HepG2 (cell line): ENCODE results near the gene CLASP2. TPM values are rescaled to one million over a fixed set of nuclear protein-coding genes. Genes with fewer than 3 reads are reported as not detected.

Experiments
- ATAC-seq: fragments of 200-7000 bp; cut with Tn5 transposase; 3 replicates; pipeline ENCODE4 v1.9.1; 2020; ENCODE audit warnings: mild to moderate bottlenecking, moderate library complexity
- BruUV-seq: library from RNA; stranded (reverse); fragments of 400-500 nt; replicated peaks from 2 replicates; lab custom pipeline; 2021; lab: Mats Ljungman, UMichigan
- CTCF ChIA-PET: fragments of 300-600 bp; formaldehyde crosslinking; extraction: SDS; loops from one replicate; lab custom pipeline; 2021; ENCODE audit warnings: low total read pairs, inconsistent platforms, low intra/inter-chr PET ratio; lab: Yijun Ruan, JAX
- POLR2A ChIA-PET: fragments of 350-600 bp; sonication (Branson Sonifier 250); formaldehyde crosslinking; loops from one replicate; lab custom pipeline; 2020; ENCODE audit warnings: antibody characterized with exemption, inconsistent platforms; lab: Yijun Ruan, JAX
- DNase-seq: peaks from one replicate; pipeline ENCODE4 v3.0.0-alpha.2; 2015; ENCODE audit warnings: low spot score
- FAIRE-seq: peaks from 3 replicates; lab custom pipeline; 2011; peaks lifted over from hg19 to GRCh38; lab: Jason Lieb, UNC
- H2AFZ ChIP-seq: one replicate; pipeline ENCODE4 v1.6.1; 2011; ENCODE audit warnings: low read length, inconsistent platforms
- H3K27ac ChIP-seq: fragments of 300-600 bp; 3 replicates; pipeline ENCODE4 v1.8.0; 2011; ENCODE audit warnings: mixed run types, mild to moderate bottlenecking, mixed read lengths, low read length, inconsistent platforms; ENCODE audit not compliant: insufficient read depth; ENCODE audit errors: extremely low read length
- H3K27me3 ChIP-seq, 2 experiments: fragments of 200-600 bp in 1 of 2; 2 replicates in 1 of 2; 3 replicates in 1 of 2; pipeline versions ENCODE4 v1.6.0 to v1.8.0; 2011; ENCODE audit warnings: low read length in 2 of 2, mild to moderate bottlenecking in 2 of 2, moderate library complexity in 2 of 2, inconsistent platforms in 1 of 2; ENCODE audit not compliant: insufficient read depth in 2 of 2, control insufficient read depth in 1 of 2
- H3K36me3 ChIP-seq, 2 experiments: fragments of 200-600 bp in 1 of 2; replicated peaks in 1 of 2; 2 replicates in 1 of 2; 3 replicates in 1 of 2; pipeline versions ENCODE4 v1.5.1 to v1.8.0; 2011; ENCODE audit warnings: low read length in 2 of 2, inconsistent platforms in 1 of 2; ENCODE audit not compliant: insufficient read depth in 2 of 2, control insufficient read depth in 1 of 2
- H3K4me1 ChIP-seq: 2 replicates; pipeline ENCODE4 v1.5.1; 2012; ENCODE audit warnings: low read length, inconsistent platforms; ENCODE audit not compliant: insufficient read depth
- H3K4me2 ChIP-seq: 2 replicates; pipeline ENCODE4 v1.6.0; 2011; ENCODE audit warnings: low read depth, low read length, inconsistent platforms
- H3K4me3 ChIP-seq, 3 experiments: fragments of 200-600 bp in 1 of 3; sonication (generic), shearing (Covaris generic) in 1 of 3; replicated peaks in 1 of 3; 2 replicates each; pipeline ENCODE4 v1.5.1; 2011 to 2016; ENCODE audit warnings: low read length in 3 of 3, inconsistent platforms in 2 of 3, low read depth in 2 of 3, mild to moderate bottlenecking in 2 of 3, control low read depth in 1 of 3, mixed read lengths in 1 of 3; ENCODE audit not compliant: insufficient read depth in 1 of 3
- H3K79me2 ChIP-seq: one replicate; pipeline ENCODE4 v1.6.1; 2011; ENCODE audit warnings: low read length, inconsistent platforms; ENCODE audit not compliant: insufficient read depth
- H3K9ac ChIP-seq: 2 replicates; pipeline ENCODE4 v1.6.0; 2011; ENCODE audit warnings: mild to moderate bottlenecking, low read depth, low read length, inconsistent platforms; ENCODE audit not compliant: insufficient read depth
- H3K9me3 ChIP-seq: 2 replicates; pipeline ENCODE4 v1.5.1; 2012; ENCODE audit warnings: mild to moderate bottlenecking, low read length
- H4K20me1 ChIP-seq: 2 replicates; pipeline ENCODE4 v1.6.0; 2011; ENCODE audit warnings: inconsistent platforms, mild to moderate bottlenecking, low read length, moderate library complexity; ENCODE audit not compliant: insufficient read depth
- NCOR1 ChIP-seq: fragments of 200-600 bp; sonication (generic); IDR thresholded peaks from 2 replicates; pipeline ENCODE4 v1.7.0; 2017; ENCODE audit warnings: antibody characterized with exemption, low read length, borderline replicate concordance
- NFYB ChIP-seq: sonication (generic); formaldehyde crosslinking; IDR thresholded peaks from 2 replicates; pipeline ENCODE4 v1.4.0; 2020; ENCODE audit warnings: missing genetic modification reagents
- NR2F1 ChIP-seq, 2 experiments: fragments of 450-650 bp in 1 of 2; formaldehyde crosslinking in 1 of 2; IDR thresholded peaks; 2 replicates each; pipeline versions ENCODE4 v1.5.0 to v1.6.1; 2016 to 2020; ENCODE audit warnings: mild to moderate bottlenecking in 1 of 2, missing compliant biosample characterization in 1 of 2, missing genetic modification reagents in 1 of 2, moderate library complexity in 1 of 2
- SAP130 ChIP-seq: IDR thresholded peaks from 2 replicates; pipeline ENCODE4 v1.6.1; 2016; ENCODE audit warnings: low read depth
- SOX13 ChIP-seq, 3 experiments: fragments of 450-650 bp in 1 of 3; sonication (generic) in 1 of 3; formaldehyde crosslinking in 1 of 3; IDR thresholded peaks in 2 of 3; conservative IDR thresholded peaks in 1 of 3; 2 replicates each; pipeline versions ENCODE4 v1.5.0 to v1.6.1; 2016 to 2020; ENCODE audit warnings: antibody characterized with exemption in 1 of 3, mild to moderate bottlenecking in 1 of 3, missing compliant biosample characterization in 1 of 3, missing genetic modification reagents in 1 of 3, moderate library complexity in 1 of 3
- ZNF646 ChIP-seq: sonication (generic); formaldehyde crosslinking; IDR thresholded peaks from 2 replicates; pipeline ENCODE4 v1.9.0; 2021; ENCODE audit warnings: mild to moderate bottlenecking, missing genetic modification reagents
- ZNF720 ChIP-seq: sonication (generic); formaldehyde crosslinking; IDR thresholded peaks from 2 replicates; pipeline ENCODE4 v1.4.0; 2020; ENCODE audit warnings: missing genetic modification reagents
- WGBS: methylation state at CpG from one replicate; pipeline ENCODE4 v1.1.6; 2017; ENCODE audit warnings: low lambda C conversion rate; 5-methylcytosine and 5-hydroxymethylcytosine counted together
- in situ Hi-C: cut with HindIII; loops from 2 replicates; pipeline ENCODE4 v1.10.0; 2017; ENCODE audit warnings: low pct_unique_long_range_greater_than_20kb; ENCODE audit not compliant: extremely low pct_ligation_motif_present
- intact Hi-C: fragments of 100-400 bp; cut with micrococcal nuclease; formaldehyde crosslinking; loops from one replicate; pipeline ENCODE4 v1.10.0; 2022; ENCODE audit not compliant: unreplicated experiment
- polyA plus RNA-seq, 8 experiments: library from polyadenylated mRNA; depleted of rRNA in 3 of 8; stranded (reverse) in 7 of 8; unstranded in 1 of 8; fragments of >200 nt; fragmentation: Illumina TruSeq in 4 of 8; extraction: Trizol in 4 of 8; gene quantifications; 2 replicates each; pipeline versions ENCODE4 v1.2.1 to v1.2.3, GENCODE V29; 2011 to 2016; ENCODE audit warnings: low read depth in 4 of 8, missing spikeins in 1 of 8, mixed read lengths in 1 of 8; ENCODE audit not compliant: insufficient read depth in 1 of 8
- total RNA-seq, 5 experiments: library from RNA; depleted of rRNA; stranded (reverse); fragments of >200 nt; fragmentation: Illumina TruSeq; extraction: Trizol; gene quantifications; 2 replicates each; pipeline ENCODE4 v1.2.3, GENCODE V29; 2016; ENCODE audit warnings: low read depth in 1 of 5

Gene CLASP2
- total and polyA plus RNA-seq, 2 of the 13 experiments (the other 11 are each of a cell fraction or from before 2014, with no cell fraction given) = 15.7 to 34.8 TPM

GRCh38 chr3:33597257-33597689 is 120.8 kb downstream of the CLASP2 start (continued):
- TF ChIP-seq ZNF646 (CRISPR knock-in tag) (0 out of 2 replicates have a peak, but pooled peaks have one; percentile 16), SOX13 (IDR thresholded peaks at IDR 0.05) (no peak), SOX13 (CRISPR knock-in tag; conservative IDR thresholded peaks at IDR 0.05 in 1 of 2, IDR thresholded peaks at IDR 0.05 in 1 of 2) (0 out of 4 replicates have a peak, but pooled peaks of 1 of the 2 experiments have one; percentile 15), NCOR1 (no peak), NR2F1 (CRISPR knock-in tag; IDR thresholded peaks at IDR 0.05) (no peak), ZNF720 (no peak)

- ChIA-PET POLR2A (no interaction called here), CTCF (no interaction called here)
- H3K36me3 ChIP-seq = peaks cover 2 to 19% of the 10 kb centered on the region in 2 experiments; a peak in 3 of 5 replicates
- ATAC-seq = no peak
- no peak overlapping the region for H3K4me2 ChIP-seq
- no peaks in the 10 kb centered on the region for H3K27me3 ChIP-seq
- in situ Hi-C loops (no loop called here), intact Hi-C loops (no loop called here)
- no peak overlapping the region for H3K4me3 ChIP-seq
- H3K9me3 ChIP-seq = no peaks in the 10 kb centered on the region
- no peak for FAIRE-seq
- H3K27ac ChIP-seq = no peak overlapping the region
- no peaks in the 10 kb centered on the region; the same call in 1 of the 2 replicates for H4K20me1 ChIP-seq
- no peak for DNase-seq
- H3K4me1 ChIP-seq = peaks cover 13% of the 10 kb centered on the region
- no peak overlapping the region for H2AFZ ChIP-seq
- no peak overlapping the region for H3K9ac ChIP-seq
- H3K79me2 ChIP-seq = no peaks in the 10 kb centered on the region
- TF ChIP-seq SAP130 (CRISPR knock-in tag) = no peak
- no peak for TF ChIP-seq NFYB (CRISPR knock-in tag)
- 100% methylated on average over 1 of the region's 1 CpG for WGBS
- BruUV-seq = no TSS peak
These were observed 125.1 kb downstream of the CLASP2 start for GRCh38 chr3:33592999-33593398.
